H9 (cell line): ENCODE results near the gene EPN3. TPM values are rescaled to one million over a fixed set of nuclear protein-coding genes. Genes with fewer than 3 reads are reported as not detected.

Source experiments
- DNase-seq: peaks from one replicate; pipeline ENCODE4 v3.0.0-alpha.2; 2017
- H2AFZ ChIP-seq: one replicate; pipeline ENCODE4 v1.6.1; 2013; ENCODE audit warnings: mild to moderate bottlenecking, low read length, control low read depth, moderate library complexity
- H2AK5ac ChIP-seq: 2 replicates; pipeline ENCODE4 v1.6.1; 2013; ENCODE audit warnings: low read length, control low read depth, mixed read lengths; ENCODE audit not compliant: insufficient read length
- H2BK120ac ChIP-seq: one replicate; pipeline ENCODE4 v1.6.1; 2013; ENCODE audit warnings: low read depth, mild to moderate bottlenecking, low read length, control low read depth, inconsistent platforms; ENCODE audit not compliant: poor library complexity, severe bottlenecking
- H2BK12ac ChIP-seq: 2 replicates; pipeline ENCODE4 v1.6.1; 2013; ENCODE audit warnings: low read length, control low read depth, mixed read lengths, low read depth; ENCODE audit not compliant: insufficient read length
- H2BK15ac ChIP-seq: 2 replicates; pipeline ENCODE4 v1.6.1; 2013; ENCODE audit warnings: low read depth, low read length, control low read depth
- H2BK20ac ChIP-seq: one replicate; pipeline ENCODE4 v1.6.1; 2013; ENCODE audit warnings: low read depth, mild to moderate bottlenecking, low read length, control low read depth, inconsistent platforms; ENCODE audit not compliant: poor library complexity, severe bottlenecking
- H2BK5ac ChIP-seq: 2 replicates; pipeline ENCODE4 v1.6.1; 2013; ENCODE audit warnings: low read length, control low read depth, mixed read lengths; ENCODE audit not compliant: insufficient read length
- H3K14ac ChIP-seq: 2 replicates; pipeline ENCODE4 v1.6.1; 2013; ENCODE audit warnings: low read length, control low read depth; ENCODE audit not compliant: insufficient read depth
- H3K18ac ChIP-seq: 2 replicates; pipeline ENCODE4 v1.6.1; 2013; ENCODE audit warnings: low read depth, mild to moderate bottlenecking, mixed read lengths, low read length, control low read depth; ENCODE audit not compliant: insufficient read length
- H3K23ac ChIP-seq: 2 replicates; pipeline ENCODE4 v1.6.1; 2013; ENCODE audit warnings: low read length, control low read depth, mixed read lengths, low read depth; ENCODE audit not compliant: insufficient read length
- H3K23me2 ChIP-seq: 2 replicates; pipeline ENCODE4 v1.6.1; 2013; ENCODE audit warnings: low read depth, mild to moderate bottlenecking, mixed read lengths, low read length, control low read depth; ENCODE audit not compliant: insufficient read length, poor library complexity, severe bottlenecking
- H3K27ac ChIP-seq: 2 replicates; pipeline ENCODE4 v1.5.1; 2013; ENCODE audit warnings: low read length, control low read depth, mixed read lengths, low read depth; ENCODE audit not compliant: insufficient read length
- H3K27me3 ChIP-seq: 2 replicates; pipeline ENCODE4 v1.6.1; 2013; ENCODE audit warnings: low read length, control low read depth, inconsistent platforms; ENCODE audit not compliant: insufficient read depth
- H3K4ac ChIP-seq: 2 replicates; pipeline ENCODE4 v1.6.1; 2013; ENCODE audit warnings: low read depth, mild to moderate bottlenecking, control low read depth, inconsistent platforms, low read length, moderate library complexity
- H3K4me1 ChIP-seq: 2 replicates; pipeline ENCODE4 v1.6.1; 2013; ENCODE audit warnings: low read length, control low read depth, inconsistent platforms; ENCODE audit not compliant: insufficient read depth
- H3K4me2 ChIP-seq: 2 replicates; pipeline ENCODE4 v1.6.1; 2013; ENCODE audit warnings: low read length, control low read depth, mixed read lengths; ENCODE audit not compliant: insufficient read length, insufficient read depth
- H3K56ac ChIP-seq: 2 replicates; pipeline ENCODE4 v1.6.1; 2013; ENCODE audit warnings: low read depth, mild to moderate bottlenecking, mixed read lengths, low read length, control low read depth; ENCODE audit not compliant: insufficient read length
- H3K79me1 ChIP-seq: 2 replicates; pipeline ENCODE4 v1.6.1; 2013; ENCODE audit warnings: low read depth, mild to moderate bottlenecking, moderate library complexity, low read length, control low read depth, inconsistent platforms; ENCODE audit not compliant: insufficient read depth, poor library complexity, severe bottlenecking
- H3K79me2 ChIP-seq: 2 replicates; pipeline ENCODE4 v1.6.1; 2013; ENCODE audit warnings: low read length, control low read depth, inconsistent platforms; ENCODE audit not compliant: insufficient read depth
- H3K9ac ChIP-seq: 2 replicates; pipeline ENCODE4 v1.6.1; 2013; ENCODE audit warnings: low read length, control low read depth, mixed read lengths; ENCODE audit not compliant: insufficient read length; ENCODE audit errors: extremely low read depth
- H3K9me3 ChIP-seq: one replicate; pipeline ENCODE4 v1.6.1; 2013; ENCODE audit warnings: low read depth, low read length, inconsistent platforms; ENCODE audit not compliant: control insufficient read depth
- H3T11ph ChIP-seq: one replicate; pipeline ENCODE4 v1.6.1; 2013; ENCODE audit warnings: mild to moderate bottlenecking, low read length, control low read depth, inconsistent platforms
- H4K20me1 ChIP-seq: one replicate; pipeline ENCODE4 v1.6.1; 2013; ENCODE audit not compliant: control insufficient read depth, insufficient read length, insufficient read depth
- H4K5ac ChIP-seq: 2 replicates; pipeline ENCODE4 v1.6.1; 2013; ENCODE audit warnings: low read depth, mild to moderate bottlenecking, mixed read lengths, low read length, control low read depth; ENCODE audit not compliant: insufficient read length
- H4K8ac ChIP-seq: replicated peaks from 2 replicates; pipeline ENCODE4 v1.6.1; 2013; ENCODE audit warnings: low read length, control low read depth, mixed read lengths, low read depth; ENCODE audit not compliant: insufficient read length
- H4K91ac ChIP-seq: 2 replicates; pipeline ENCODE4 v1.6.1; 2013; ENCODE audit warnings: low read depth, mild to moderate bottlenecking, moderate library complexity, mixed read lengths, low read length, control low read depth; ENCODE audit not compliant: insufficient read length
- H3K27ac Mint-ChIP-seq, 3 experiments: 2 replicates in 2 of 3; 3 replicates in 1 of 3; pipeline ENCODE4 v1.8.0; 2020 to 2021; ENCODE audit warnings: mixed read lengths in 3 of 3, mild to moderate bottlenecking in 1 of 3, moderate library complexity in 1 of 3
- H3K27me3 Mint-ChIP-seq: 2 replicates; pipeline ENCODE4 v1.8.0; 2021; ENCODE audit warnings: low read depth, mild to moderate bottlenecking, moderate library complexity, mixed read lengths
- H3K36me3 Mint-ChIP-seq, 3 experiments: 2 replicates in 2 of 3; 3 replicates in 1 of 3; pipeline ENCODE4 v1.8.0; 2020 to 2021; ENCODE audit warnings: low read depth in 3 of 3, mixed read lengths in 3 of 3; ENCODE audit not compliant: insufficient read depth in 1 of 3
- H3K4me1 Mint-ChIP-seq, 2 experiments: 2 replicates each; pipeline ENCODE4 v1.8.0; 2020; ENCODE audit warnings: mixed read lengths in 2 of 2
- H3K4me3 Mint-ChIP-seq, 2 experiments: 2 replicates in 1 of 2; 3 replicates in 1 of 2; pipeline ENCODE4 v1.8.0; 2020 to 2021; ENCODE audit warnings: mild to moderate bottlenecking in 2 of 2, mixed read lengths in 2 of 2, moderate library complexity in 1 of 2
- H3K9me3 Mint-ChIP-seq, 2 experiments: 2 replicates in 1 of 2; 3 replicates in 1 of 2; pipeline ENCODE4 v1.8.0; 2020; ENCODE audit warnings: mild to moderate bottlenecking in 2 of 2, mixed read lengths in 2 of 2, moderate library complexity in 1 of 2
- CTCF ChIP-seq: fragments of 200-600 bp; sonication (generic); conservative IDR thresholded peaks from 3 replicates; pipeline ENCODE4 v1.8.0; 2021; ENCODE audit warnings: antibody characterized with exemption, mild to moderate bottlenecking
- WGBS: extraction: QIAGEN DNeasy Blood & Tissue Kit; methylation state at CpG from one replicate; pipeline ENCODE4 v1.1.7; 2013; ENCODE audit warnings: missing lambda C conversion rate, low lambda C conversion rate, mixed read lengths; ENCODE audit not compliant: insufficient read length; ENCODE audit errors: extremely low coverage; 5-methylcytosine and 5-hydroxymethylcytosine counted together
- total RNA-seq: library from RNA; stranded (reverse); gene quantifications from 2 replicates; pipeline ENCODE4 v1.2.1, GENCODE V29; 2021

EPN3 gene
- total RNA-seq, 1 experiment from 2014 or later = 1.9 TPM

DNA sequence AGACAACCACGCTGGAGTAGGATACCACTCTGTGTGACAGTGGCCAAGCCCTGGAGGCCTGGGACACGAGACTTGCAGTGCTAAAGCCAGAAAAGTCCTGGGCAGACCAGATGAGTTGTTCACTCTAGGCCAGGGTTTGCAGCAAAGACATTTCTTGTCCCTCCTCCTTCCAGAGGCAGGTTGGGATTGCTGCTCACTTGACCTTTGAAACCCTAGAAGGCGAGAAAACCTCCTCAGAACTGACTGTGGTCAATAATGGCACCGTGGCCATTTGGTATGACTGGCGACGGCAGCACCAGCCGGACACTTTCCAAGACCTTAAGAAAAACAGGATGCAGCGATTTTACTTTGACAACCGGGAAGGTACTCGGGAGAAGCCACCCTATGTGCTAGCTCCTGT is 9.8 kb upstream of the EPN3 start:
- H2BK20ac ChIP-seq = no peak overlapping the region
- no peak overlapping the region for H3K4ac ChIP-seq
- H2BK120ac ChIP-seq = no peak overlapping the region
- no peak overlapping the region for H2AFZ ChIP-seq
- WGBS = no CpG with 5 or more reads among the region's 10 CpGs
- H3K79me2 ChIP-seq = no peaks in the 10 kb centered on the region
- no peak overlapping the region for H4K91ac ChIP-seq
- no peaks in the 10 kb centered on the region for H3K27me3 ChIP-seq
- no peak overlapping the region for H3K9ac ChIP-seq
- H3K14ac ChIP-seq = no peak overlapping the region
- no peak overlapping the region for H3T11ph ChIP-seq
- Mint-ChIP-seq H3K9me3 (no peaks in the 10 kb centered on the region), H3K4me3 (no peak overlapping the region), H3K27ac (no peak overlapping the region), H3K36me3 (no peaks in the 10 kb centered on the region), H3K4me1 (peaks cover 8 to 11% of the 10 kb centered on the region in 2 experiments; a peak in 3 of 4 replicates), H3K27me3 (no peaks in the 10 kb centered on the region)
- no peak for DNase-seq
- H3K9me3 ChIP-seq = no peaks in the 10 kb centered on the region
- H3K4me1 ChIP-seq = no peaks in the 10 kb centered on the region
- TF ChIP-seq CTCF = no peak
- H3K56ac ChIP-seq = no peak overlapping the region
- no peak overlapping the region for H3K23ac ChIP-seq
- H2BK5ac ChIP-seq = no peak overlapping the region
- H2BK12ac ChIP-seq = no peak overlapping the region
- no peak overlapping the region for H3K18ac ChIP-seq
- no peak overlapping the region for H2BK15ac ChIP-seq
- no peaks in the 10 kb centered on the region for H4K20me1 ChIP-seq
- no peak overlapping the region for H3K27ac ChIP-seq
- no peaks in the 10 kb centered on the region for H3K23me2 ChIP-seq
- no peak overlapping the region for H4K8ac ChIP-seq
- no peak overlapping the region for H2AK5ac ChIP-seq
- H3K79me1 ChIP-seq = no peaks in the 10 kb centered on the region
- no peak overlapping the region for H4K5ac ChIP-seq
- no peak overlapping the region for H3K4me2 ChIP-seq
